GM04503 (cell line): ENCODE results near the gene KCNE2.
"Not testable (repeated sequence)": the region's sequence is repeated elsewhere in the genome, so short reads cannot be mapped to it uniquely, and the experiment has no call there.

Experiments
- DNase-seq: peaks from one replicate; pipeline ENCODE4 v3.0.0-alpha.2; 2012; ENCODE audit warnings: low read depth

Gene KCNE2

GRCh38 chr21:34353182-34353581 is 10.6 kb upstream of the KCNE2 start:
- DNase-seq, result no peak

- no peak for DNase-seq
Measured at GRCh38 chr21:34354836-34355235, 9.0 kb upstream of the KCNE2 start.

GRCh38 chr21:34355570-34355969 is 8.2 kb upstream of the KCNE2 start:
- DNase-seq, result no peak

GRCh38 chr21:34357889-34358288 is 5.9 kb upstream of the KCNE2 start:
- DNase-seq, result no peak

- no peak for DNase-seq
Measured at GRCh38 chr21:34358866-34359265, 4.9 kb upstream of the KCNE2 start.

GRCh38 chr21:34360488-34361241 is 3.1 kb upstream of the KCNE2 start:
- no peak for DNase-seq

- no peak for DNase-seq
Measured at GRCh38 chr21:34362136-34362444, 1.7 kb upstream of the KCNE2 start.

GRCh38 chr21:34362670-34363069 is 1.1 kb upstream of the KCNE2 start:
- no peak for DNase-seq

- no peak for DNase-seq
Measured at GRCh38 chr21:34364921-34365320, 1.1 kb downstream of the KCNE2 start.

GRCh38 chr21:34365809-34366208 is 2.0 kb downstream of the KCNE2 start:
- no peak for DNase-seq

GRCh38 chr21:34367320-34367935 is 3.6 kb downstream of the KCNE2 start:
- DNase-seq, result peak; percentile 37

- no peak for DNase-seq
Measured at GRCh38 chr21:34369741-34370140, 5.9 kb downstream of the KCNE2 start.

GRCh38 chr21:34372321-34372720 is 8.5 kb downstream of the KCNE2 start:
- no peak for DNase-seq

- DNase-seq, result not testable (repeated sequence)
Measured at GRCh38 chr21:34374462-34374861, 10.7 kb downstream of the KCNE2 start.

- not testable (repeated sequence) for DNase-seq
Measured at GRCh38 chr21:34374940-34375618, 11.3 kb downstream of the KCNE2 start, which contains the start of gene SMIM11. TSS of gene SMIM11 (plus strand) at chr21:34375507. CDS start at chr21:34379505, 3,998 bp downstream.

- not testable (repeated sequence) for DNase-seq
Measured at GRCh38 chr21:34375619-34375972, 11.8 kb downstream of the KCNE2 start.

GRCh38 chr21:34383138-34383537 is 19.3 kb downstream of the KCNE2 start:
- not testable (repeated sequence) for DNase-seq

- DNase-seq, result not testable (repeated sequence)
Measured at GRCh38 chr21:34383724-34384415, 20.1 kb downstream of the KCNE2 start.

- not testable (repeated sequence) for DNase-seq
Measured at GRCh38 chr21:34400522-34400921, 36.7 kb downstream of the KCNE2 start.

- not testable (repeated sequence) for DNase-seq
Measured at GRCh38 chr21:34404742-34405141, 40.9 kb downstream of the KCNE2 start.

- DNase-seq, result not testable (repeated sequence)
Measured at GRCh38 chr21:34405686-34406085, 41.9 kb downstream of the KCNE2 start.

- DNase-seq, result not testable (repeated sequence)
Measured at GRCh38 chr21:34406102-34406501, 42.3 kb downstream of the KCNE2 start.

GRCh38 chr21:34406676-34407075 is 42.9 kb downstream of the KCNE2 start:
- DNase-seq, result not testable (repeated sequence)
